ENCODE measurements around the gene RNASE4.
A peak's percentile ranks its signal among the peaks of the same experiment; 100 is the strongest.
"Not testable (repeated sequence)": the region's sequence is repeated elsewhere in the genome, so short reads cannot be mapped to it uniquely, and the experiment has no call there.

Gene RNASE4, protein sequence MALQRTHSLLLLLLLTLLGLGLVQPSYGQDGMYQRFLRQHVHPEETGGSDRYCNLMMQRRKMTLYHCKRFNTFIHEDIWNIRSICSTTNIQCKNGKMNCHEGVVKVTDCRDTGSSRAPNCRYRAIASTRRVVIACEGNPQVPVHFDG

DNA sequence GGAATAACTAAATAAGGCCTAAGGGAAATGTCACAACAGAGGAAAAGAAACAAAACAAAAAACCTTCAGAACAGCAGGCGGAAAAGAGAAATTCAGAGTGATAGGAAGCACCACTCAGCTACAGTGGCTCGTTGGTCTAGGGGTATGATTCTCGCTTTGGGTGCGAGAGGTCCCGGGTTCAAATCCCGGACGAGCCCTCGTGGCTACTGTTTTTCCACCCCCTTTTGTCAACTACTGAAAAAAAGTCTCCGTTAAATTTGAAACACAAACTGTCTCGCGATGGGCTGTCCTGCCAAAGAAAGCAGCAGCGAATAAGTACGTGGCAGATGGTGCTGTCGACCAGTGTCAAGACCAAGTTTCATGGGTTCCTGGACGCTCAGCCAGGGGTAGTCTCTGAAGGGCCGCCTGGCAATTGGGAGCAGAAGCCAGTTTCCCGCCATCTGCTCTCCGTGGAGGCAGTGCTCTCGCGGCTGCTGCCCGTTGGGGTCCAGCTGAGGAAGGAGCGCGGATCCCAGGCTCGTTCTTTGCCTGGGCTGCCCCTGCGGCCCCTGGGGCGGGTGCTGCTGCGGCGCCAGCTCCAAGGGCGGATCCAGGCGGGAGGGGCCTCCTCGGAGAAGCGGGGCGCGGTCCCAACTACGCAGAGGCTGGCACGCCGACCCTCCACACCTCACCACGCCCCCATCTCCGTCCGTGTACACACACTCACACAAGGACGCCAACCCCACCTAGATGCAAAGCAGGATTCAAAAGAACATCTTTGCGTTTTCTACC lies at the start of gene RNASE4:
Gene RNASE4 (plus strand): TSS at position 670 of the 771 bp plus-strand sequence. CDS start 14,812 bp downstream, outside the sequence.
- peak; percentile 86 for DNase-seq

DNA sequence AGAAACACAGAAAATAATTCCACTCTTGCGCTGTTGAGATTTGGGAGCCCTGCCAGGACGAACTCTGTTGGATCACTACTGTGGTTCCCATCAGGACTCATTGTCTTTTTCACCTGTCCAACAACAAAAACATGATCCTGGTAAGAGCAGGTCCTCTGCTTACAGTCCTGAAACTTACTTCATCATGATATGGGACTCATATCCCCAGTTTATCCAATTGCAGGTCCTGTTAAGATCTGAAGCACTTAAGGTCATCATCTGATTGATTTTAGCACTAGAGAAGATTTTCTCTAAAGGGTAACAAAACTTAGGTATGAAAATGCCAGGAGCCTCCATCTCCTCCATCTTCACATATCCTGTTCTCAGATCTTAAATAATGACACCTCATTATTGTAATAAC lies 42.8 kb upstream of the RNASE4 start, which contains the start of gene OR6S1:
Gene OR6S1 (minus strand): TSS at position 101 of the 400 bp plus-strand sequence. CDS start 0 bp downstream, at position 101.
- DNase-seq, result no peak

DNA sequence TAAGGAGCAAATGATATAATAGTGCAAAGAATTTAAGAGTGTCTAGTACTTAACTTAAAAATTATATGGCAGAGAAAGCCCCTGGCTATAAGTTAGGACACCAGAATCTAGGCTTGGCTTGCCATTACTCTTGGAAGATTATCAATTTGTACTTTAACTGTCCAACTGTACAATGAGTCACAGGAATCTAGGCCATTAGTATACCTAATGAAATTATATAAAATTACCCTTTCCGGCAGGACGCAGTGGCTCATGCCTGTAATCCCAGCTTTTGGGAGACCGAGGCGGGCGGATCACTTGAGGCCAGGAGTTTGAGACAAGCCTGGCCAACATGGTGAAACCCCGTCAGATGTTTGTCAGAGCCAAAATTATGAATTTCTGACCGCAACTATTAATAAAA lies 42.2 kb upstream of the RNASE4 start:
- DNase-seq, result no peak

DNA sequence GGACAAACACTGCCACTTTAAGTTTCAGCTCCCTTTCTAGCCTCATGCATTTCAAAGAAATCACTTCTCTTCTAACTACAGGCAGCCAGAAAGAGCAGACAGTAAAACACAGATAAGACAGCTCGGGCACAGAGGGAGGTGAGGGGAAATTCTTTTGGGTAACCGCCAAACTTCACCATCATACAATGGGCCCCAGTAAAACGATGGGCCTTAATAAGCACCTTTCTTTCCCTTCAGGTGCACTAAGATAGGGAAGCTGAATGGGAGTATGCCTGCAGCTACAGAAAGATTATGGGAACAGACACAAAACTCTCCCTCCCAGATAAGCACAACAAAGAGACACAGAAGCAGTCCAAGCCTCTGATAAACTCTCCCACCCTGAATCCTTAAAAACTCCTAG lies 41.6 kb upstream of the RNASE4 start:
- peak; percentile 61 for DNase-seq

DNA sequence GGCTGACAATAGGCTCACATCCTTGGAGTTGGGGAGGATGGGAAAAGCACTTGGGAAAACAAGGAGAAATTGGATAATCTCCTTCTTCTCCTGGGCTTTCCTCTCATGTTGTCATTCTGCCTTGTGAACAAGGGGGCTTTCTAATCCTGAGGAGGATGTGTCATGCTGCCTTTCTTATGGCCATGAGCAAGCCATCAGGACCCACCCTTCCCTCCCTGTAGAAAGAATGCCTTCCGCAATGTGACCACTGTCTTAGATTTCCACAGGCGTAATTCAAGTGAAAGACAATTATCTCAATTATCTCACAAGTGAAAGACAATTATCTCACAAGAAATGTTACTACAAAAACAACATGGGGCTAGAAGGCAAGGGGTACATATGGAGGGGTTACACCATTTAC lies 39.8 kb upstream of the RNASE4 start:
- no peak for DNase-seq

DNA sequence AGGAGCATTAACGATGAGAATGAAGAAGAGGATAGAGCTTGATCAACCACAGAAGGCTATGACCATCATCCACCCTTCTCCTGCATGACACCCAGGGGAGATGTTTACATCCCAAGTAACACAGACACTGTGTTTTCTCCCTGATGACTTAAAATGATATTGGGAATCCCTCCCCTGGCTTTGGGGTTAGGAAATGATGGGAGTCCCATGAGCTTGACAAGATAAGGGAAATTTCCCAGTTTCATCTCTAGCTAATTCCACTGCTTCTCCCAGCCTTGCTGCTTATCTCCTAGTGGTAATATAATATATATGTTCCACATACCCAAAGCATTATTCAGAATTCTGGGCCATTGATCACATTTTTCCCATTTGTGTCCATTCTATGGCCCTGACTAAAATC lies 38.9 kb upstream of the RNASE4 start:
- DNase-seq, result no peak

DNA sequence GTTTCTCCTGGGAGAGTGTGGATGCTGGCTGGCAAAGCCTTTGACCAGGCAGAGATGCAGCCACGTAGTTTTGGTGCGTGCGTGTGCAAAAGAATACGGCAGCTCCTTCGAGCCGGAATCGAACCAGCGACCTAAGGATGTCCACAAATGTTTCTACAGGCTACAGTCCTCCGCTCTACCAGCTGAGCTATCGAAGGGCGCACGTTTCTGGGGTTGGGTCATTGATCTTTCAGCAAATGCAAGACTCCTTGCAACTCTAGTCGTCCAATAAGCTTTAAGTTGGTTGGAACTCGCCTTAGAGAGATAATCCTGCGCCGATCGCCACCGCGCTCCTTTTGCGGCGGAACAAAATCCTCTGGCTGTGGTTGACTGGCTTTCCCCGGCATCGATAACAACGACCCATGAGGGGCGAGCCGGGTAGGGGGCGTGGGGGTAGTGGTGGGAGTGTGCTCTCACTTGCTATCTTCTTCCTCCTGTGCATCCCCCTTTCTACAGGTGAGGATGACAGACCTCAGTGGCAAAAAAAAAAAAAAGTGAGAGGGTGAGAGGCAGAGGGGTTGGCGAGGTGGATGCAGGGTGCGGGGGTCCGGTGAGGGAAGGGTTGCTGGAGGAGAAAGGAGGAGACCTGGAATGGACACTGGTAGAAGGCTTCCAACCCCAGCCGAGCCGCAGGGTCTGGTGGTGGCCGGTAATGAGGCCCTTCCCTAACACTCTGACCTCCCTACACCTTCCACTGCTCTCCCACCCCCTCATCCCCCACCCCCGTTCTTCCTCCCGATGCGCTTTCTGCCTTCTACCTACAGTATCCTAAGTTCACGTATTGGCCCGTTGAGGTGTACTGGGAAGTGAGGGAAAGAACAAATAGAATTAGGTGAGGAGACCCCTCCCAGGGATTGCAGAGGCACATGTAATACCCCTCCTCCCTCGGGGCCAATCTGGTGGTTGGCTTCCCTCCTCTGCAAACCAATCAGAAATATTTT lies 31.1 kb upstream of the RNASE4 start:
- peak; percentile 82 for DNase-seq

DNA sequence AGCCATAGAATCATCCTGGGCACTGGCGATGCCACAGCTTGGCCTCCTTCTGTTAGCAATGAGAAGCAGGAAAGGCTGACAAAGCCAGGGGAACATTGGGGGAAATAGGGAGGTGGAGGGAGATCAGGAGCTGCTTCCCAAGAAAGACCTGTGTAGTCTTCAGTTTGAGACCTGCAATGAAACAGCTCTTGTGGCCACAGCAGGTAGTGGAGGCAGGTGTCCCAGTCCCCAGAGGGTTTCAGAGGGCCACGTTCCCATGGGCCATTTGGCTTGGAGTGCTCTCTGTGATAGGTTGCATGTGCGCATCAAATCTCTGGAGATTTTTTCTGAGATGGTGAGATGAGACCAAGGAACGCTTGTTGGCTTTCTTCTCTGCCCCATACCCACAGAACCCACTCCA lies 28.5 kb upstream of the RNASE4 start:
- DNase-seq, result no peak

DNA sequence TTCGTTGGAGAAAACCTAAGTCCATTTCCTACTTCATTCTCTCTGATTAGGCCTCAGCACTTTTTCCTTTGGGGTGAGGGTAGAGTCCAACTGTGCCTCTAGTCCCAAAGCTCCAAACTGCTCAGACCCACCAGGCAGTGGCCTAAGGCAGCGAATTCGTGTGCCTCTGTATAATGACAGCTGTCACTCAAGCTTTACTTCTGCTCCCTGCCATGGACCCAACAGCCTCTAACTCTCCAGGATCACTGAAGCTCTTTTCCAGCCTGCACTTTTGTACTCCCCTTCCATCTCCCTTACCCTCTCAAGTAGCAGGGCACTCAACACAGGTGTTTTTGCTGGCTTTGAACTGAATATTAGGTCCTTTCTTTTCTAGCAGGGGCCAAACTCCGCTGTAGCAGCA lies 28.1 kb upstream of the RNASE4 start:
- DNase-seq, result no peak

DNA sequence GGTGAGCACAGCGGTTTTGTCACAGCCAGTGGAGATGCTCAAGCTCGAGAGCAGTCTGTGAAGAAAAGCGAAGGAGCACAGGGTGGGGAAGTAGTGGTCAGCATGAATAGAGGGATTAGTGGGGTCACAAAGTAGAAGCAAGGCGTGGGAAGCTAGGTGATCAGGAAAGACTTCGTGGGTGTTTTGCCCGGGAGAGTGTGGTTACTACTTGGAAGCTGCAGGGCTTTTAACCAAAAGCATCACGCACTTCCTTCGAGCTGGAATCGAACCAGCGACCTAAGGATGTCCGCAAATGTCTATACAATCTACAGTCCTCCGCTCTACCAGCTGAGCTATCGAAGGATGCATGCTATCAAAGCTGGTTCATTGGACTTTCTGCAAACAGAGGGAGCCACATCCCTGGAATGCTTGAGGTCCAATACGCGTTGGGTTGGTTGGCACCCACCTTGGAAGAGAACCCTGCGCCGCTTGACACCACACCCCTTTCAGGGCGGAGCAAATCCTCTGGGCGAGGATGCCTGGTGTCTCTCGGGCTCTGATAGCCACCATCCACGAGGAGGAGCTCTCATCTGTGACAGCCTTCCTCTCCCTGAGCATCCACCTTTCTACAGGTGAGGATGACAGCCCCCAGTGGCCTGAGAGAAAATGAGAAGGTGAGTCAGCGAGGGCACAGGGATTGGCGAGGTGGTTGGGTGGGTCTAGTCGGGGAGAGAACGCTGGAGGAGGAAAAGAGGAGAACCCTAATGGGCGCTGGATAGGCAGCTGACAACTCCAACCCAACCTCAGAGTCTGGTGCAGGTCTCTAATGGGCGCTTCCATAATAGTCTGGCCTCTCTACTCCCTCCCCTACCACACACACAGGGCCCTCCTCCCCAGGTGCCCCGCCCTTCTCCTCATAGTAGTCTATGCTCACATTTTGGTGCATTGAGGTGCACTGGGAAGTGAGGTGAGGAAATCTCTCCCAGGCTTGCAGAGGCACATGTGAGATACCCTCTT lies 26.8 kb upstream of the RNASE4 start:
- peak; percentile 63 for DNase-seq

DNA sequence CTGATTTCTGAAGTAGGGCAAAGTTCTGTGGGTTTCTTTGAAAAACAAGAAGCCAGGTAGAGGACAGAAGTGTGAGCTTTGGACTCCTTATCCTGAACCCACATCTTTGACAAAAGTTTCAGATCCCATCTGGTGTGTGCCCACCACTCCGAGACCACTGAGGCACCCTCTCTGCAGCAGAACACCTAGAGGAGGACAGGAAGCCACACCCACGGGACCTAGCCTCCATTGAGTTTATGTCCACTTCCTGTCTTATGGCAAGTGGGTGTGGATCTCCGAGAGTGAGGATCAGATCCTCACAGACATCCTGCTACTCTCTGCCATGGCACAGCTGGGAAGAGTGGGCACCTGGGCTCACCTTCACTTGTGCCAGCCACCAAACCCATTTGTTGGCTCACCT lies 26.1 kb upstream of the RNASE4 start:
- no peak for DNase-seq

DNA sequence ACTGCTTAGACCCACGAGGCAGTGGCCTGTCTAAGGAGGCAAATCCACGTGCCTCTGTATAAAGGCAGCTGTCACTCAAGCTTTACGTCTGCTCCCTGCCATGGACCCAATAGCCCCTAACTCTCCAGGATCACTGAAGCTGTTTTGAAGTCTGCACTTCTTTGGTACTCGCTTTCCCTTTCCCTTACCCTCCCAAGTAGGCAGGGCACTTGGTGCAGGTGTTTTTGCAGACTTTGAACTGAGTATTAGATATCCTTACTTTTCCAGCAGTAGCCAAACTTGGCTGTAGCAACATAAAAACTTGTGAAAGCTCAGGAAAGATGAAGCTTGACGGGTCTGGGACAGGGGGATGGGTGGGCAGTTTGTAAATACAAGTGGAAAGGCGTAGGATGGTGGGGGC lies 25.0 kb upstream of the RNASE4 start:
- no peak for DNase-seq

DNA sequence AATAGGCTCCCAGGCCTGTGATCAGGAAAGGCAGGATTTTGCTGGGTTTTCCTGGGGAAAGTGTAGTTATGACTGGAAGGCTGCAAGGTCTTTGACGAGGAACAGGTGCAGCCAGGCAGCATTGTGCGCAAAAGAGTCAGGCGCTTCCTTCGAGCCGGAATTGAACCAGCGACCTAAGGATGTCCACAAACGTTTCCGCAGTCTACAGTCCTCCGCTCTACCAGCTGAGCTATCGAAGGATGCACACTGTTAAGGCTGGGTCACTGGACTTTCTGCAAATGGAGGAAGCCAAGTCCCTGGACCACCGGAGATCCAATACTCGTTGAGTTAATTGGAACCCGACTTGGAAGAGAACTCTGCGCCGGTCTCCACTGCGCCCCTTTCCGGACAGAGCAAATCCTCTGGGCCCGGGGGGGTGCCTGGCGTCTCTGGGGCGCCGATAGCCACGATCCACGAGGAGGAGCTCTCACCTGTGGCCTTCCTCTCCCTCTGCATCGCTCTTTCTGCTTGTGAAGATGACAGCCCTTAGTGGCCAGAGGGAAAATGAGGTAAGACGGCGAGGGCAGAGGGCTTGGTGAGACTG lies 24.5 kb upstream of the RNASE4 start:
- DNase-seq, result no peak

DNA sequence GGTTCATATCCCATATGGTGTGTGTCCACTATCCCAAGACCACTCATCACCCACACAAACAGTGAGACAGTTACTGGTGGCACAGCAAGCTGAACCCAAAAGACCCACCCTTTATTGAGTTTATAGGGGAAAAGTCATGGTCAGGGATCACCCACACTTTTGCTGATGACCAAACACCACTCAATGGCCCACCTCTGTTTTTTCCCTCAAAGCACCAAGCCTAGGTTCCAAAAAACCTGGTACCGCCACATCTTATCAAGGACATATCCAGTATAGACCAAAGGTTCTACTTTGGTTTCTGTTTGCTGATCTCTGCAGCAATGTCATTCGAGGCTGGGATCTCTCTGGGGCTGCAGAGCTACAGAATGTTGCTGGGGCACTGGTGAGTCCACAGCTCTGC lies 23.2 kb upstream of the RNASE4 start:
- DNase-seq, result no peak

DNA sequence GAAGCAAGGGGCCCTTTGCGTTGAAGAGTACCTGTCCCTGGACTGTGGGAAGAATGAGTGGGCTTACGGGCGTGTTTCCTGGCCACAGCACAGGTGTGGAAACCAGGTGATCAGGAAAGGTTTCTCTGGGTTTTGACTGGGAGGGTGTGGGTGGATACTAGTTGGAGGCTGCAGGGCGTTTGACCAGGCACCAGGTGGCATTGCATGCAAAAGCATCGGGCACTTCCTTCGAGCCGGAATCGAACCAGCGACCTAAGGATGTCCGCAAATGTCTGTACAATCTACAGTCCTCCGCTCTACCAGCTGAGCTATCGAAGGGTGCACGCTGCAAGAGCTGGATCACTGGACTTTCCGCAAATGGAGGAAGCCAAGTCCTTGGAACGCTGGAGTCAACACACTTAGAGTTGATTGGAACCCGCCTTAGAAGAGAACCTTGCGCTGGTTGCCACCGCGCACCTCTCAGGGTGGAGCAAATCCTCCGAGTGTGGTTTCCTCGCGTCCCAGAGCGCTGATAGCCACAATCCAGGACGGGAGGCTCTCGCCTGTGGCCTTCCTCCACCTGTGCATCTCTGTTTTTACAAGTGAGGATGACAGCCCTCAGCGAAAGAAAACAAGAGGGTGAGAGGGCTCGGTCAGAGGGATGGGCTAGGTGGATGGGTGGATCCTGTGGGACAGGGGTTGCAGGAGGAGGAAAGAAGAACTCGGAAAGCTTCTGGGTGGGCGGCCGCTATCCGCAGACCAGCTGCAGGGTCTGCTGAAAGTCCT lies 21.2 kb upstream of the RNASE4 start:
- peak; percentile 86 for DNase-seq

DNA sequence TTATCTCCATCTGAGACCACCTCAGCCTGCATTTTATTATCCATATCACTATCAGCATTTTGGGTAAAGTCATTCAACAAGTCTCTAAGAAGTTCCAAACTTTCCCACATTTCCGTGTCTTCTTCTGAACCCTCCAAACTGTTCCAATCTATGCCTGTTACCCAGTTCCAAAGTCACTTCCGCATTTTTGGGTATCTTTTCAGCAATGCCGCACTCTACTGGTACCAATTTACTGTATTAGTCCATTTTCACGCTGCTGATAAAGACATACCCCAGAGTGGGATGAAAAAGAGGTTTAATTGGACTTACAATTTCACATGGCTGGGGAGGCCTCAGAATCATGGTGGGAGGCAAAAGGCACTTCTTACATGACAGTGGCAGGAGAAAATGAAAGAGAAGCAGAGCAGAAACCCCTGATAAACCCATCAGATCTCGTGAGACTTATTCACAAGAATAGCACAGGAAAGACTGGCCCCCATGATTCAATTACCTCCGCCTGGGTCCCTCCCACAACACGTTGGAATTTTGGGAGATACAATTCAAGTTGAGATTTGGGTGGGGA lies 17.9 kb upstream of the RNASE4 start:
- not testable (repeated sequence) for DNase-seq

DNA sequence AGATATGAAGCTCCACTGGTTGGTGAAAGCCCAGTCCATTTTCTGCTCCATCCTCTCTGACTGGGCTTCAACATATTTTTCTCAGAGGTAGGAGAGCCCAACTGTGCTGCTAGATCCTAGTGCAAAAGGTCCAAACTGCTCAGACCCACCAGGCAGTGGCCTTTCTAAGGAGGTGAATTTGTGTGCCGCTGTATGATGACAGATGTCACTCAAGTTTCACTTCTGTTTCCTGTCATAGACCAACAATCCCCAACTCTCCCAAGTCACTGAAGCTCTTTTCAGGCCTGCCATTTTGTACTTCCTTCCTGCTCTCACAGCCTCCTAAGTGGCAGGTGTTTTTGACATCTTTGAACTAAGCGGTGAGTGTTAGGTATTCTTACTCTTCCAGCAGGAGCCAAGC lies 16.4 kb upstream of the RNASE4 start:
- DNase-seq, result no peak

DNA sequence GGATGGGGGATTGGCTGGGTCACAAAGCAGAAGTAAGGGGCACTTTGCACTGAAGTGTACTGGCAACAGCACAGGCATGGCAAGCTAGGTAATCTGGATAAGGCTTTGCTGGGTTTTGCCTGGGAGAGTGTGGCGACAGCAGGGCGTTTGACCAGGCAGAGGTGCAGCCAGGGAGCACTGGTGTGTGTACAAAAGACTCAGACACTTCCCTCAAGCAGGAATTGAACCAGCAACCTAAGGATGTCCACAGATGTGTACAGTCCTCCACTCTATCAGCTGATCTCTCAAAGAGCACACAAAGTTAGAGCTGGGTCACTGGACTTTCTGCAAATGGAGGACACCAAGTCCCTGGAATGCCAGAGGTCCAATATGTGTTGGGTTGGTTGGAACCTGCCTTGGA lies 15.4 kb upstream of the RNASE4 start:
- DNase-seq, result no peak

DNA sequence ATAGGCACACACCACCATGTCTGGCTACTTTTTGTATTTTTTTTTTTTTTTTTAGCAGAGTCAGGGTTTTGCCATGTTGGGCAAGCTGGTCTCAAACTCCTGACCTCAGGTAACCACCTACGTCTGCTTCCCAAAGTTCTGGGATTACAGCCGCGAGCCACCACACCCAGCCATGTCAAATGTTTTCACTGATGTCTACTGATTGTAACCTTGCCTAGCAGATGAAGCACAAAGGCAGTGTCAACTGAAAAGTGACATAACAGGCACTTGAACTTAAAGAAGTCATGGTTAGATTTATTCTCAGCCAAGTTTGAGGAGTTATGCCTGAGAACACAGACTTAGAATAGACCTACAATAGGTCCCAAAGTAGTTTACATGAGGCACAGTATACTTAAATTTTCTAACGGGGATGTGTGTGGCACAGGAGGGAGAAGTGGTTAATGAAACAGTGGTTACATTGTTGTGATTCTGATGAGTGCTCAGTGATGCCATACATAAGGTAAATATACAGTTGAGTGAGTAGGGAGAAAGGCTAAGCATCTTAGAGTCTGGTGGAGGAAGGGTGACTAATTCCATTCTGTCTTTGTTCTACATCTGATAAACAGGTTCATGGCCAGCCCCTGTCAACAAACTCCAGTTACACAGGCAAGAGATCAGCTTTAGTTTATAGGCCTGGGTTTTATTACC lies 12.6 kb upstream of the RNASE4 start:
- no peak for DNase-seq

DNA sequence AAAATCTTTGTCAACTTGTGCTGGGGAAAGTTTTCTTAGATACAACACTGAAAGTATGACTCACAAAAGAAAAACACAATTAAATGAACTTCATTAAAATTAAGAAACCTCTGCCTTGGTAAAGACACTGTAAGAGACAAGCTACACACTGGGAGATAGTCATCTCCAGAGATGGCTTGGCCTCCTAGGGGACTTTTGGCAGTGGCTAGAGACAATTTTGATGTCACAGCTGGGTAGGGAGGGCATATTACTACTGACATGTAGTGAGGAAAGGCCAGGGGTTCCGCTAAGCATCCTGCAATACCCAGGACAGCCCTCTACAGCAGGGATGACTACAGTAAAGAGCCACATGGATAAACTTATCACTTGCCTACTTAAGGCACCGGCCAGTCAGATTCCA lies 8.7 kb upstream of the RNASE4 start:
- no peak for DNase-seq
